K562 (cell line): ENCODE measurements around the gene PRKCB. TPM values are rescaled to one million over a fixed set of nuclear protein-coding genes. Genes with fewer than 3 reads are reported as not detected.

ENCODE experiments used
- ARID3B ChIP-seq: fragments of 250-450 bp; sonication (Bioruptor Pico); IDR thresholded peaks from 2 replicates; pipeline ENCODE4 v1.4.0; 2020; ENCODE audit warnings: borderline replicate concordance
- BCL6 ChIP-seq: fragments of 250-450 bp; sonication (Bioruptor Pico); IDR thresholded peaks from 2 replicates; pipeline ENCODE4 v1.4.0; 2020
- CAMTA2 ChIP-seq: fragments of 250-450 bp; sonication (Bioruptor Pico); conservative IDR thresholded peaks from 2 replicates; pipeline ENCODE4 v1.5.1; 2022
- CHD1 ChIP-seq: fragments of 200-600 bp; sonication (generic); IDR thresholded peaks from one replicate; pipeline ENCODE4 v1.6.1; 2012; ENCODE audit warnings: mild to moderate bottlenecking, moderate library complexity, low read length, inconsistent platforms
- DNMT1 ChIP-seq: fragments of 450-650 bp; IDR thresholded peaks from 2 replicates; pipeline ENCODE4 v1.6.1; 2016; ENCODE audit warnings: antibody characterized with exemption, mild to moderate bottlenecking
- E2F6 ChIP-seq, 2 experiments: IDR thresholded peaks; 2 replicates each; pipeline ENCODE4 v1.6.1; 2011; ENCODE audit warnings: borderline replicate concordance in 1 of 2, control low read depth in 1 of 2, low read depth in 1 of 2, low read length in 1 of 2, mild to moderate bottlenecking in 1 of 2, mixed read lengths in 1 of 2, moderate library complexity in 1 of 2; ENCODE audit not compliant: insufficient read depth in 1 of 2, insufficient read length in 1 of 2, poor library complexity in 1 of 2, severe bottlenecking in 1 of 2; ENCODE audit errors: extremely low read depth in 1 of 2
- EGR1 ChIP-seq: fragments of 450-650 bp; conservative IDR thresholded peaks from 2 replicates; pipeline ENCODE4 v1.6.1; 2017; ENCODE audit warnings: mild to moderate bottlenecking
- EP400 ChIP-seq: fragments of 450-650 bp; IDR thresholded peaks from 2 replicates; pipeline ENCODE4 v1.6.1; 2017; ENCODE audit warnings: antibody characterized with exemption, mild to moderate bottlenecking, moderate library complexity
- HBP1 ChIP-seq: fragments of 450-650 bp; formaldehyde crosslinking; IDR thresholded peaks from 2 replicates; pipeline ENCODE4 v1.4.0; 2022; ENCODE audit warnings: missing genetic modification characterization
- JUN ChIP-seq, 2 experiments: sonication (generic) in 1 of 2; formaldehyde crosslinking in 1 of 2; IDR thresholded peaks; 2 replicates each; pipeline versions ENCODE4 v1.6.1 to v1.8.0; 2012 to 2022; ENCODE audit warnings: borderline replicate concordance in 2 of 2, mild to moderate bottlenecking in 2 of 2, improper control_type of control experiment in 1 of 2, low read depth in 1 of 2, low read length in 1 of 2, missing genetic modification reagents in 1 of 2
- JUNB ChIP-seq: fragments of 450-650 bp; formaldehyde crosslinking; conservative IDR thresholded peaks from 2 replicates; pipeline ENCODE4 v1.4.0; 2020; ENCODE audit warnings: mild to moderate bottlenecking
- KDM1A ChIP-seq, 2 experiments: fragments of 450-650 bp; IDR thresholded peaks; 2 replicates each; pipeline ENCODE4 v1.6.1; 2016; ENCODE audit warnings: mild to moderate bottlenecking in 2 of 2
- KLF1 ChIP-seq: fragments of 450-650 bp; IDR thresholded peaks from 2 replicates; pipeline ENCODE4 v1.6.1; 2016; ENCODE audit warnings: missing genetic modification characterization, missing compliant biosample characterization
- LCOR ChIP-seq: sonication (generic); formaldehyde crosslinking; IDR thresholded peaks from 2 replicates; pipeline ENCODE4 v1.8.0; 2022; ENCODE audit warnings: mild to moderate bottlenecking, missing genetic modification reagents
- MCM5 ChIP-seq: fragments of 450-650 bp; IDR thresholded peaks from 2 replicates; pipeline ENCODE4 v1.6.1; 2016; ENCODE audit warnings: low read depth
- TCF7L2 ChIP-seq: fragments of 150-350 bp; IDR thresholded peaks from 2 replicates; pipeline ENCODE4 v1.6.1; 2016; ENCODE audit warnings: low read depth, mild to moderate bottlenecking, low read length, moderate library complexity
- THRAP3 ChIP-seq: fragments of 450-650 bp; IDR thresholded peaks from 2 replicates; pipeline ENCODE4 v1.6.1; 2016; ENCODE audit warnings: mild to moderate bottlenecking, inconsistent platforms, borderline replicate concordance
- U2AF2 ChIP-seq: fragments of 200-400 bp; formaldehyde crosslinking; optimal IDR thresholded peaks from 2 replicates; pipeline ENCODE3; 2017; ENCODE audit warnings: low read depth, mild to moderate bottlenecking, low read length
- ZBTB33 ChIP-seq: sonication (generic); formaldehyde crosslinking; IDR thresholded peaks from 2 replicates; pipeline ENCODE4 v1.8.1; 2023; ENCODE audit warnings: mild to moderate bottlenecking, missing genetic modification reagents
- ZFP1 ChIP-seq: fragments of 450-650 bp; formaldehyde crosslinking; IDR thresholded peaks from 2 replicates; pipeline ENCODE4 v1.4.0; 2020; ENCODE audit warnings: mild to moderate bottlenecking, mixed read lengths
- ZNF253 ChIP-seq: fragments of 250-450 bp; sonication (Bioruptor Pico); conservative IDR thresholded peaks from 2 replicates; pipeline ENCODE4 v1.6.1; 2021; ENCODE audit warnings: mild to moderate bottlenecking
- ZNF263 ChIP-seq: sonication (generic); formaldehyde crosslinking; IDR thresholded peaks from 2 replicates; pipeline ENCODE4 v1.8.0; 2022; ENCODE audit warnings: mild to moderate bottlenecking, missing genetic modification reagents, borderline replicate concordance
- ZNF431 ChIP-seq: sonication (generic); formaldehyde crosslinking; IDR thresholded peaks from 2 replicates; pipeline ENCODE4 v1.8.0; 2022; ENCODE audit warnings: mild to moderate bottlenecking, missing genetic modification reagents
- ZSCAN32 ChIP-seq: fragments of 450-650 bp; formaldehyde crosslinking; IDR thresholded peaks from 2 replicates; pipeline ENCODE4 v1.4.0; 2020; ENCODE audit warnings: mild to moderate bottlenecking, moderate library complexity
- polyA plus RNA-seq, 8 experiments: library from polyadenylated mRNA; depleted of rRNA in 4 of 8; stranded (reverse) in 5 of 8; unstranded in 3 of 8; fragments of >200 nt; fragmentation: Nextera tagmentation in 2 of 8; fragmentation: Illumina TruSeq in 1 of 8; extraction: Ambion mirVana in 2 of 8; extraction: Trizol in 1 of 8; gene quantifications; 2 replicates each; pipeline versions ENCODE4 v1.2.1 to v1.2.3, GENCODE V29; 2011 to 2014; ENCODE audit warnings: inconsistent platforms in 1 of 8, missing spikeins in 1 of 8
- total RNA-seq, 7 experiments: library from RNA; depleted of rRNA in 6 of 7; stranded (reverse); fragments of >200 nt in 6 of 7; fragmentation: Illumina TruSeq in 2 of 7; extraction: Trizol in 2 of 7; gene quantifications; 2 replicates each; pipeline versions ENCODE4 v1.2.1 to v1.2.3, GENCODE V29; 2011 to 2021; ENCODE audit warnings: low replicate concordance in 1 of 7

Gene PRKCB
- total and polyA plus RNA-seq, 9 of the 15 experiments (the other 6 are each of a cell fraction or from before 2014, with no cell fraction given): 49.9 to 276 (median 148) TPM

GRCh38 chr16:23803591-23804123 is 32.1 kb upstream of the PRKCB start (continued):
- TF ChIP-seq ARID3B (CRISPR knock-in tag) (no peak), EGR1 (no peak), ZFP1 (CRISPR knock-in tag) (no peak), CAMTA2 (no peak), KLF1 (tag) (no peak), HBP1 (CRISPR knock-in tag) (no peak), BCL6 (CRISPR knock-in tag) (no peak), LCOR (CRISPR knock-in tag) (no peak), TCF7L2 (no peak), MCM5 (0 out of 2 replicates have a peak, but pooled peaks have one; percentile 63), CHD1 (no peak), ZNF253 (CRISPR knock-in tag) (no peak), U2AF2 (no peak), ZBTB33 (CRISPR knock-in tag) (no peak), JUN (IDR thresholded peaks at IDR 0.05; ENCODE audit: borderline replicate concordance, low read depth, low read length) (no peak), JUN (CRISPR knock-in tag; IDR thresholded peaks at IDR 0.05; ENCODE audit: borderline replicate concordance) (no peak), KDM1A (IDR thresholded peaks at IDR 0.05) (peak in 1 of 2 experiments; percentile 21; a peak in 1 of 4 replicates), THRAP3 (0 out of 2 replicates have a peak, but pooled peaks have one; percentile 25), JUNB (CRISPR knock-in tag) (no peak), DNMT1 (peak; percentile 91; the same call in 1 of the 2 replicates), EP400 (peak; percentile 52), ZNF263 (CRISPR knock-in tag) (0 out of 2 replicates have a peak, but pooled peaks have one; percentile 21), E2F6 (IDR thresholded peaks at IDR 0.05; ENCODE audit: borderline replicate concordance in 1 of 2, extremely low read depth in 1 of 2, insufficient read depth in 1 of 2, insufficient read length in 1 of 2, low read depth in 1 of 2, low read length in 1 of 2, poor library complexity in 1 of 2, severe bottlenecking in 1 of 2) (peak; percentile 23 to 59), ZNF431 (CRISPR knock-in tag) (no peak), ZSCAN32 (no peak)
